Loucy (cell line): Measurements from ENCODE around the gene PLPP7.

ENCODE experiments used
- CTCF ChIP-seq: fragments of 200-600 bp; sonication (generic); conservative IDR thresholded peaks from 2 replicates; pipeline ENCODE4 v1.5.1; 2014; ENCODE audit warnings: mild to moderate bottlenecking, antibody characterized with exemption, low read length
- EZH2phosphoT487 ChIP-seq: fragments of 200-600 bp; IDR thresholded peaks from 2 replicates; pipeline ENCODE4 v1.6.1; 2018; ENCODE audit warnings: antibody characterized with exemption, mild to moderate bottlenecking, moderate library complexity, borderline replicate concordance

GRCh38 chr9:131270171-131271015 lies 19.1 kb upstream of the PLPP7 start:
- TF ChIP-seq CTCF (no peak), EZH2phosphoT487 (no peak)
